ENCODE results near the gene MPP2.

DNA sequence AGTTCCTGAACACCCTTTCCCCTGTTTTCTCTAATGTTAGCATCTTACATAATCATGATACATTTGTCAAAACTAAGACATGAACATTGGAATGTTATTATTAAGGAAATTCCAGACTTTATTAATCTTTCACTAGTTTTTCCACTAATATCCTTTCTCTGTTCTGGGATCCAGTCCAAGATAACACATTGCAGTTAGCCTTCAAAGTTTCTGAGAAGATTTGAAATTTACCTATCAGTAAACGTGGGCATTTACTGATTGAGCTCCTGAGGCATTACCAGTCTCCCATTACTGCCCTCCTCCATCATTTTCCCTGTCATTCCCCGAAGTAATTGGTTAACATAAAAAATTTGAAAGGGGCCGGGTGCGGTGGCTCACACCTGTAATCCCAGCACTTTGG lies 66.1 kb downstream of the MPP2 start:
- no peak for TF ChIP-seq POLR2A (IDR thresholded peaks at IDR 0.05)
- TF ChIP-seq, protein P1, sequence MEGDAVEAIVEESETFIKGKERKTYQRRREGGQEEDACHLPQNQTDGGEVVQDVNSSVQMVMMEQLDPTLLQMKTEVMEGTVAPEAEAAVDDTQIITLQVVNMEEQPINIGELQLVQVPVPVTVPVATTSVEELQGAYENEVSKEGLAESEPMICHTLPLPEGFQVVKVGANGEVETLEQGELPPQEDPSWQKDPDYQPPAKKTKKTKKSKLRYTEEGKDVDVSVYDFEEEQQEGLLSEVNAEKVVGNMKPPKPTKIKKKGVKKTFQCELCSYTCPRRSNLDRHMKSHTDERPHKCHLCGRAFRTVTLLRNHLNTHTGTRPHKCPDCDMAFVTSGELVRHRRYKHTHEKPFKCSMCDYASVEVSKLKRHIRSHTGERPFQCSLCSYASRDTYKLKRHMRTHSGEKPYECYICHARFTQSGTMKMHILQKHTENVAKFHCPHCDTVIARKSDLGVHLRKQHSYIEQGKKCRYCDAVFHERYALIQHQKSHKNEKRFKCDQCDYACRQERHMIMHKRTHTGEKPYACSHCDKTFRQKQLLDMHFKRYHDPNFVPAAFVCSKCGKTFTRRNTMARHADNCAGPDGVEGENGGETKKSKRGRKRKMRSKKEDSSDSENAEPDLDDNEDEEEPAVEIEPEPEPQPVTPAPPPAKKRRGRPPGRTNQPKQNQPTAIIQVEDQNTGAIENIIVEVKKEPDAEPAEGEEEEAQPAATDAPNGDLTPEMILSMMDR (IDR thresholded peaks at IDR 0.05) = no peak
